GM19468 (cell line): ENCODE measurements around the gene ME1.

ENCODE experiments used
- ATAC-seq: cut with Tn5 transposase; IDR thresholded peaks from one replicate; pipeline ENCODE4 v1.9.1; 2021; ENCODE audit warnings: mild to moderate bottlenecking, moderate library complexity, moderate number of reproducible peaks; ENCODE audit not compliant: unreplicated experiment; ENCODE audit errors: extremely low read depth

ME1 gene

DNA sequence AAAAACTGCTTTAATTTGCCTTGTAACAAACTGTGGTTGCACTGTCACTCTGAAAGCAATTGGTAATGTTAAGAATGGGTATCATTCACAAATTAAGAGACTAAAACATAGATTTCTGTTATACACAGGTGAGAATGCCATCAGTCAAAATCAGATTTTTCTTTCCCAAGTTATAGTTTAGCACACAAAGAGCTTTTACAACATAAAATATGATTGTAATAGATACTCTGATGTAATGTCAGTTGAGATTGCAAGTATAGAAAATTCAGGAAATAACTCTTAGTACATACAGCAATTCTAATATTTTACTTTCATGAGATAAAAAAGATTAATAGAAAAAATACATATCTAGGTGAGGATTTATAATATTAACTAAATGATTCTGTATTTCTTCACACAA is 2.3 kb upstream of the ME1 start:
- ATAC-seq: no peak

DNA sequence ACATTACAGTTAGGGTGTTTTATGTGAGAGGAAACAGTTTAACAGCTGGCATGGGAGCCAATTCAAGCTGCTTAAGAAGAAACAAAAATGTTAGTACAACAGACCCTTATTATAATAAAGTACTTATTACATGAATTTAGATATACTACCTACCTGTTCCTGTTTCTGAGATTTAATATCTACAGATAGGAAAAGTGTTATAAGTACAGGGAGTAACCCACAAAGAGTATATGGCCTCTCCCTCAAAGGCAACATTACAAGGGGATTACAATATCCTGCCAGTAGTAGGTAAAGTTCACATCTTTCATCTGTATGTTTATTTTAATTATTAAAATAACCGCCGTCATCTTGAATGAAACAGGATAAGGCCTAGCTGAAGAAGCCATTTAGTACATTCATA is 1.8 kb upstream of the ME1 start:
- ATAC-seq: no peak

GRCh38 chr6:83431545-83432155 is 799 bp upstream of the ME1 start:
- ATAC-seq: no peak

DNA sequence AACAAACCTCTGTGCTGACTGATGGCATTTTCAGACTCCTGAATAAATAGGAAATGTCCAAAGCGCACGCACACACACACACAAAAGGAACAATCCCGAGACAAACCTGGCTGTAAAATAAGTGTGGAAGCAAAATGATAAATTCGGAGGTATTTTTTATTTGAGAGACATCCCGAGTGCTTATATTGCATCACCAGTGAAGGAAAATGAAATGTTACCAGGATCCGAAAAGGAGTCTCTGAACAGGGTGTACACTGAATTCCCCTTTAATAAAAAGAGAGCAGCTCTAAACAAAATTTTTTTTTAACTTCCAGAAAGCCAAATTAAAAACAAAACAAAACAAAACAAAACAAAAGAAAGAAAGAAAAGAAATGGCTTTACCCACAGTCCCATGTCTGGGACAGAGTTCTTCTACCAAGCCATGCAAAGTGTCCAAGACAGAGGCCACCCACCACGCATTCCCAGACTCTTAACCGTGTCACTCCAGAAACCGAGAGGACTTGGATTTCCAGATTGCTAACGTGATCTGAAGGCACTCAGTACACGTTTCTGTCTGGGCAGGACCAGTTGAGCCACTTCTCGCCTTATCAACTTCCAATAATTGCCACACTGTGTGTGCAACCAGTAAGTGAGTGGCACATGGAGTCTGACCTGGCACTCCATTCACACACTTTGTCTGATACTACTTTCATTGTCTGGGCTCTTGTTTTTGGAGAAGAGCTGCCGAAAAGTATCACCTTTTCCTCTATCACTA is 817 bp downstream of the ME1 start:
- no peak for ATAC-seq

DNA sequence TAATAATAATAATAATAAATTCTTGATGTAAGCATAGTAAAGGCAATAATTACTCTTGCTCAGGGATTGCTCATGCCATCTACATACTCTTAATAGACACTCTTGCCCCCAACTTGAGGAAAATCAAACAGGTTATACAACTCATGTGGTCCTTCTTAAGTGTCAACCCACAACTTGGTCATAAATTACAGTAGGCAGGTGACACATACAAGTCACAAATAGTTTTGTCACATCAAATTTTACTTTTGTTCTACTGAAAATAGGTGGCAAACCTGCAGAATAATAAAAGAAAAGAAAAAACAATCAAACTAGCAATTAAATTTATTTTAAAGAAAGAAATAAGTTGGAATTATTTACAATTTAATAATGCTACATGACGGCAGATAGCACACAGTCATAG is 1.6 kb downstream of the ME1 start:
- ATAC-seq: no peak

GRCh38 chr6:83424392-83425018 is 6.3 kb downstream of the ME1 start:
- ATAC-seq: no peak

DNA sequence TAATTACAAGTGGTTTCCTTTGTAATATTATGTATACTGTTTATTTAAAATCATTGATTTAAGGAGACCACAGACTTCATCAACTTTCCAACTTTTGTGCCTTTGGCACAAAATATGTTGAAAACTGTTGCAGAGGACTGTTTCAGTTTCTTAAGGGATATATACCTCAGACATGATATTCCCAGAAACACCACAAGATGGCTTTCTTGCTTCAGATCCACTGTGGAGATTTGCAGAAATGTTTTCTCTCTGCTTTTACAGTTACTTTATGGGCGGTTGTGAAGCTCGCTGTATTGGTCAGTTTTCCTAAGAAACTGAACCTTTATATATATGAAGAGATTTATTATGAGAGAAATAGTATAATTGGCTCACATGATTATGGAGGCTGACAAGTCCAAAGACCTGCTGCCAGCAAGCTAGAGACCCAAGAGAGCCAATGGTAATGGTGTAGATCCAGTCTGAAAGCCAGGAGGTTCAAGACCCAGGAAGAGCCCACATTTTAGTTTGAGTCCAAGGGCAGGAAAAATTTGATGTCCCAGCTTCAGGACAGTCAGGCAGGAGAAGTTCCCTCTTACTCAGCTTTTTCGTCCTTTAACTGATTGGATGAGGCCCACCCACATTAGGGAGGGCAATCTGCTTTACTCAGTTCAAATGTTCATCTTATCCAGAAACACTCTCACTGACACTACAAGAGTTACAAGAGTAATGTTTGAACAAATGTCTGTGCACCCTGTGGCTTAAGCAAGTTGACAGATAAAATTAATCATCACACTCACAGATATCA is 12.8 kb downstream of the ME1 start:
- no peak for ATAC-seq

- no peak for ATAC-seq
These were observed 17.8 kb downstream of the ME1 start for GRCh38 chr6:83413068-83413467.

- ATAC-seq: no peak
These were observed 19.1 kb downstream of the ME1 start for GRCh38 chr6:83411731-83412130.

DNA sequence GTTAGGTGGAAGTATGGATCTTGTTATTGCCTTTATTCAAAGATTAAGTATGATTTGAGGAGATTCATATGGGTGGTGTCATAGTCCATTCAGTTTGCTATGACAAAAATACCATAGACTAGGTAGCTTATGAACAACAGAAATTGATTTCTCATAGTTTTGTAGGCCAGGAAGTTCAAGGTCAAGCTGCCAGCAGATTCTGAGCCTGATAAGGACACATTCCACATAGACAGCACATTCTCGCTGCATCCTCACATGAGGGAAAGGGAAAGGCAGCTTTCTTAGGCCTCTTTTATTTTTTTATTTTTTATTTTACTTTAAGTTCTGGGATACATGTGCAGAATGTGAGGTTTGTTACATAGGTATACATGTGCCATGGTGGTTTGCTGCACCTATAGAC is 27.7 kb downstream of the ME1 start:
- ATAC-seq: no peak

DNA sequence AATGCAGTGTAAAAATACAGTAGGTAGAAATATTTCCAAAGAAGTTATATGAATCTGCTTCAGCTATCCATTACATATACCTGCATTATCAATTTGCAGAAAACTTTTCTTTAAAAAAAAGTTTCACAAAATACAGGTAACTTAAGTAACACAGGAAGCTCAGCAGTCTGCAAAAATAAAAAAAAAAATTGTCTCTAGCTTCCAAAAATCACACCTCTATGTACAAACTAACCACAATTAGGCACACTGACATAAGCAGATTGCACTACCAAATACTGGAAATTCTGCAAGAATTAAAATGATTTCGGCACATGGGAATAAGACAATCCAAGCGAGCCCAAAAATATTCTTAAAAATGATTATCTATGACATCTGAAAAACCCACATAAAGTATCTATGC is 41.2 kb downstream of the ME1 start:
- ATAC-seq: no peak

- no peak for ATAC-seq
These were observed 45.4 kb downstream of the ME1 start for GRCh38 chr6:83385473-83385872.

DNA sequence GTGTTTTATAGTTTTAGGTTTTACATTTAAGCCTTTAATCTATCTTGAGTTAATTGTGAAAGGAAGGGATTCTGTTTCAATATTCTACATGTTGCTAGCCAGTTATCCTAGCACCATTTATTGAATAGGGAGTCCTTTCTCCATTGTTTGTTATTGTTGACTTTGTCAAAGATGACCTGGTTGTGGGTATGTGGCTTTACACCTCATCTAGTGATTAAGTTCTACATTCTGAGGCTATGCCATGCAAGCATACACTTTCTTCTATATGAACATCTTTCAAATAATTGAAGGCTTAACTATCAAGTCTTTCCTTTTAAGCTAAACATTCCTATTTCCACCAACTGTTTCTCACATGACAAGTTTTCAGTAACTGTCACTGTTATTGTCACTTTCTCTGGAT is 46.1 kb downstream of the ME1 start:
- ATAC-seq: no peak

DNA sequence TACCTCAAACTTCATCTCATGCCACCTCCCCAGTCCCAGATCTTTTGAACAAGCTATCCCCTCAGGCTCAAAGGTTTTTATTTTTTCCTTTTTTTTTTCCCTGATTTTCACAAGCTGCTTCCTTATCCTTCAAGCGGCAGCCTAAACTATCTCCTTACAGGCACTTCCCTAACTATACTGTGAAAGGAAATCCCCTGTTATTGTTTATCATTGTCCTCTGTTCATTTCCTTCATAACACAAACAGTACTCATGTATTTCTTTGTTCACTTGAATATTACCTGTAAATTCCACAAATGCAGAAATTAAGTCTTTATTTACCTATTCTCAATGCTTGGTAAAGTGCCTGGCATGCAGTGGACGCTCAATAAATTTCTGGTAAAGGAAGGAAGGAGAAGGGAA is 48.9 kb downstream of the ME1 start:
- no peak for ATAC-seq

GRCh38 chr6:83378621-83379388 is 52.0 kb downstream of the ME1 start:
- no peak for ATAC-seq

DNA sequence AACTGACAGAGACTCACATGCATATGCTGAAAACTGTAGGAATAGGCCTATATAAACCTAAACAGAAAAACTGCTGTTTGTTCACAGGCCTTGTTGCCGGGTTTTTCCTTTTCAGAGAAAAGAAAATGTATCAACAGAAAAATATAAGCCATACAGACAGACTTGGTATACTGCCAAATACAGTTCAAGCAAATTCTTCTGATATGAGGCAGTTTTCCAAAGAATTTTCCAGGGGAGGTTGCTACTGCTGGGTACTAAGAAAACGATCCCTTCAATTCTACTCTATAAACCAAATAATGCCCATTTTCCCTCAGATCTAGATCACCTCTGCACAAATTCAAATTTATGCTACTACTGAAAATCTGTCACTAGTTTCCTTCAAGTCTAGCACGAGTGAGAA is 59.4 kb downstream of the ME1 start:
- no peak for ATAC-seq

DNA sequence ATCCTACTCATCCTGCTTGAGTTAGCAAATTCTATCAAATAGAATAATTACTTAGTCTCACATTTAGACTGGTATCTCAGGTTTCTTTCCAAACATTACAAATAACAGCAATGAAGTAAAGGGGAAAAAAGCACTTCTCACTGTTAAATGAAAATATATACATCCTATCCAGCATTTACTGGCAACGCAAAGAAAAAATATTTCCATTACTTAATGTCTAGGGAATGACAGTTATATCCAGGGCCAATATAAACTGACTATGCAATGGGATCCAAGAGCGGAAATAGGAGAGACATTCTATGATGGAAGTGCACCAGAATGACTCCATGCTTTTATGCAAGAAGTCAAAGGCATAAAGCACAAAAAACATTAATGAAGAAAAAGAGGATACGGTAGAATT is 60.3 kb downstream of the ME1 start:
- no peak for ATAC-seq

GRCh38 chr6:83369692-83370091 is 61.2 kb downstream of the ME1 start:
- no peak for ATAC-seq

GRCh38 chr6:83368577-83368976 is 62.3 kb downstream of the ME1 start:
- ATAC-seq: no peak

DNA sequence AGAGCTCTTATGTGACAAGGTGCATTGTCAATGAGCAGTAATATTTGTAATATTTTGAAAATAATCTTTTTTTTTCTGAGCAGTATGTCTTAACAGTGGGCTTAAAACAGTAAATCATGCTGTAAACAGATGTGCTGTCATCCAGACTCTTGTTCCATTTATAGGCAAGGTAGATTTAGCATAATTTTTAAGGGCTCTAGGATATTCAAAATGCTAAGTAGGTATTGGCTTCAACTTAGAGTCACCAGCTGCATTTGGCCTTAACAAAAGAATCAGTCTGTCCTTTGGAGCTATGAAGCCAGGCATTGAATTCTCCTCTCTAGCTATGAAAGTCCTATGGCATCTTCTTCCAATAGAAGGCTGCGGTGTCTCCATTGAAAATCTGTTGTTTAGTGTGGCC is 63.7 kb downstream of the ME1 start:
- ATAC-seq: no peak
